H1 (cell line): ENCODE measurements around the gene TMEM266. TPM values are rescaled to one million over a fixed set of nuclear protein-coding genes. Genes with fewer than 3 reads are reported as not detected.

Experiments
- BACH1 ChIP-seq: IDR thresholded peaks from 2 replicates; pipeline ENCODE4 v1.6.1; 2012; ENCODE audit warnings: low read length, improper control_type of control experiment
- BRCA1 ChIP-seq: IDR thresholded peaks from 2 replicates; pipeline ENCODE4 v1.6.1; 2012; ENCODE audit warnings: low read depth, low read length, improper control_type of control experiment
- CBX5 ChIP-seq: fragments of 300-800, 300-1000 bp; sonication (generic); IDR thresholded peaks from 2 replicates; pipeline ENCODE4 v1.7.1; 2016; ENCODE audit warnings: antibody characterized with exemption, low read length, low read depth
- CHD7 ChIP-seq: fragments of 300-600 bp; sonication (generic); IDR thresholded peaks from 2 replicates; pipeline ENCODE4 v1.7.1; 2012; ENCODE audit warnings: low read length, moderate library complexity, mild to moderate bottlenecking, inconsistent platforms; ENCODE audit not compliant: insufficient replicate concordance
- EZH2 ChIP-seq: fragments of 200-600 bp; sonication (generic); IDR thresholded peaks from 2 replicates; pipeline ENCODE4 v1.7.1; 2012; ENCODE audit warnings: low read depth, mild to moderate bottlenecking, moderate library complexity, low read length, inconsistent platforms; ENCODE audit not compliant: severe bottlenecking
- FOSL1 ChIP-seq: IDR thresholded peaks from 2 replicates; pipeline ENCODE4 v1.6.1; 2011; ENCODE audit warnings: mild to moderate bottlenecking, low read depth, low read length, moderate library complexity; ENCODE audit not compliant: insufficient read depth
- GABPA ChIP-seq: IDR thresholded peaks from 2 replicates; pipeline ENCODE4 v1.6.1; 2011; ENCODE audit warnings: mild to moderate bottlenecking, low read length, moderate library complexity, borderline replicate concordance; ENCODE audit not compliant: insufficient read depth
- KDM4A ChIP-seq: IDR thresholded peaks from one replicate; pipeline ENCODE4 v1.7.1; 2012; ENCODE audit warnings: low read depth, mild to moderate bottlenecking, moderate library complexity, low read length, inconsistent platforms; ENCODE audit not compliant: severe bottlenecking
- PHF8 ChIP-seq: fragments of 200-600 bp; sonication (generic); conservative IDR thresholded peaks from 2 replicates; pipeline ENCODE4 v1.7.1; 2012; ENCODE audit warnings: low read depth, mild to moderate bottlenecking, inconsistent platforms, low read length, moderate library complexity
- RXRA ChIP-seq: IDR thresholded peaks from 2 replicates; pipeline ENCODE4 v1.6.1; 2011; ENCODE audit warnings: low read depth, mild to moderate bottlenecking, low read length, moderate library complexity; ENCODE audit not compliant: insufficient read depth
- SIRT6 ChIP-seq: IDR thresholded peaks from one replicate; pipeline ENCODE4 v1.7.1; 2012; ENCODE audit warnings: low read length, inconsistent platforms
- TAF1 ChIP-seq: IDR thresholded peaks from 2 replicates; pipeline ENCODE4 v1.6.1; 2011; ENCODE audit warnings: mild to moderate bottlenecking, low read depth, low read length
- ZNF274 ChIP-seq: IDR thresholded peaks from 2 replicates; pipeline ENCODE4 v1.7.0; 2012; ENCODE audit warnings: low read length, borderline replicate concordance; ENCODE audit errors: extremely low read depth
- polyA plus RNA-seq, 7 experiments: library from polyadenylated mRNA; depleted of rRNA in 3 of 7; stranded (reverse) in 5 of 7; unstranded in 2 of 7; fragments of >200 nt in 5 of 7; fragments of 200-250 nt in 2 of 7; gene quantifications; 1 replicate in 5 of 7; 2 replicates in 1 of 7; 4 replicates in 1 of 7; pipeline versions ENCODE4 v1.2.1 to v1.2.3, GENCODE V29; 2011 to 2013; ENCODE audit warnings: missing spikeins in 2 of 7, mixed read lengths in 2 of 7
- total RNA-seq: library from RNA; stranded (reverse); fragmentation: NEBNext Ultra II Directional; extraction: Animal tissue kit (Norgen Biotek cat#: 25700); gene quantifications from 2 replicates; pipeline ENCODE4 v1.2.1, GENCODE V29; 2021

TMEM266 gene
- total and polyA plus RNA-seq, 2 of the 8 experiments (the other 6 are each of a cell fraction or from before 2014, with no cell fraction given) = 2.6 TPM

- TF ChIP-seq CHD7 (no peak), RXRA (no peak), ZNF274 (no peak), FOSL1 (no peak), PHF8 (no peak), CBX5 (no peak), SIRT6 (no peak), KDM4A (no peak), GABPA (no peak), BRCA1 (no peak), EZH2 (no peak), TAF1 (no peak), BACH1 (no peak)
These were observed 191.9 kb downstream of the TMEM266 start (continued) for GRCh38 chr15:76251717-76252116.
